ENCODE data around the gene EXOC4.

The EXOC4 gene

DNA sequence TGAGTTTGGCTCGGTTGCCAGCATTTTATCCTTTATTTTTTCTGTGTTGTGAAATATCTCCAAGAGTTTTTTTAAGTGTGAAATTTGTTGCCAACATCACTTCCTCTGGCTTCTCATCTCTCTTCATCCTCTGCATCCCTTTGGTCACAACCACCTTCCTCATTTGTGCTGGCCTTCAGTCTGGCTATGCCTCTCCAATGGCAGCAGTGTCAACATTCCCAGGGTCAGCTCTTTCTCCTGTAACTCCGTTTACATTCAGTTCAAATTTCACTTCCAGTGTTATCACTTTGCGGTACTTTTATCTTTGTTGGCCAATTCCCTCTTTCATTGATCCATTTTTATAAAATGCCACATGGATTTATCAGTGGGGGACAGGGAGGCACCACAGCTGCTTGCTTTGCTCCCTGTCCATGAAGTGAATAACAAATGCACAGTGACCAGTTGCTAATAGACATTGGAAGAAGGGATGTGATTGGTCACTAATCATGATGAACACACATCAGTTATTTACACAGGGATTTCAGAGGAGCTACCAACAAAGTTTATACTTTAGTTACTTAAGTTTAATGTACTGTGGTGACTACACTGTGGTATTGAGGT is 562.8 kb downstream of the EXOC4 start:
- no peak for DNase-seq

DNA sequence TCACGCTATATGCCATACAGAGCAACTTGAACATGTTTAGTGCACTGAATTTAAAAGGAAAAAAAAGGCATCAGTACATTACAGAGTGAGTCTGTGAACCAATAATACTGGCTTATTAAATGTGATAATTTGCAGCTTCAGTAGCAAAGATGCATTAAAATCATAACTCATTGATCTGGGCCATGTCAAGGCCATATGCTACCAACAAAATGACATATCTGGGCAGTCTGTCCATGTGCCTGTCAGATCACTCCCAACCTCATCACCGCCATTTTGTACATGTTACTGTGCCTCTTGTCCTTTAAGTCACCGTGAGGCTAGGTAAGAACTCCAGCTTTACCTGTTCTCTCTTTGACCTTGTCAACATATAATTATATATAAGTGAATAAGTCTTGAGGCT is 566.8 kb downstream of the EXOC4 start:
- no peak for DNase-seq

DNA sequence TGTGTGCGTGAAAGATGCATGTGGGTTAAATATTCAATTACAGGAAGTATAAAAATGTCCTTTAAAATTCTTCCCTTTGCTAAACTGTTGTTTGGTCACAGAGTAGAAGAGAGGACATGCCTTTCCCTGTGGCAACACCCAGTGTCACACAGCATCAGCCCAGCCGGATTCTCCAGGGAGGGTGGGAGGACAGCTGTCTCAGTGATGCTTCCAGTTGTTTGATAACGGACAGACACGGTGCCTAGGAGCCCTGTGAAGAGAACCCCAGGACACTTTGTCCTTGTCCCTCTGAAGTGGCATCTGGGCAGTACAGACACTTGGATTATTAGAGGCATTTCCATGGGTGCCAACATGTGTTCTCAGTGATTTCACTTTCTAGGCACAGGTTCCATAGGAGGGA is 567.7 kb downstream of the EXOC4 start:
- DNase-seq: no peak

- no peak for DNase-seq
These were observed 568.3 kb downstream of the EXOC4 start for GRCh38 chr7:133821171-133821570.

GRCh38 chr7:133822001-133822641 is 569.2 kb downstream of the EXOC4 start:
- no peak for DNase-seq

DNA sequence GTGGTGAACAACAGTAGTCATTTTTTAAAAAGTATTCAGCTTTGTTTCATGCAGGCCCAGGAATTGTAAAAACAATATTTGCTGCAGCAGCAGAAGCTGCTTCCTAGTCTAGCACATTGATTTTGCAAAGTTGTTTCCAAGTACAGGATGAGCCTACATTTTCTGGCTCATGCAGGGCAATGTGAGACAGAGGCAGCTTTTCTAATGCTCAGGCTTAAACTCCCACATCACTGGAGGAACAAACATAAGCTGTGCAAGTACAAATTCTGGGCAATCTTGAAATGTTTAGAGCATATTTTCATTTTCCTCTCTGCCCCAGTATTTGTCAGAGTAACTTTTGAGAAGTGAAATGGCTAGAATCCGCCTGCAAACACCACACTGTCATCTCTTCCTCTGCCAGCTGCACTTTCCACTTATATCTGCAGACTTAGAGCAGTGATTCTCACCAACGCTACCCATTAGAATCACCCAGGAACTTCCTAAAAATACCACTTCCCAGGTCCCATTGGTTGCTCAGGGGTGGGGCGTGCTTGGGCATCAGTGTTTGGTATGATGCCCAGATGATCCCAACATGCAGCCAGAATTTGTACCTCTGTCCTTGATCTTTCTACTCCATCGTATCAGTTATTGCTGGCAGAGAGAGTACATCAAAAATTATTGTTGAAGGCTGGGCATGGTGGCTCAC is 570.1 kb downstream of the EXOC4 start:
- DNase-seq: no peak

DNA sequence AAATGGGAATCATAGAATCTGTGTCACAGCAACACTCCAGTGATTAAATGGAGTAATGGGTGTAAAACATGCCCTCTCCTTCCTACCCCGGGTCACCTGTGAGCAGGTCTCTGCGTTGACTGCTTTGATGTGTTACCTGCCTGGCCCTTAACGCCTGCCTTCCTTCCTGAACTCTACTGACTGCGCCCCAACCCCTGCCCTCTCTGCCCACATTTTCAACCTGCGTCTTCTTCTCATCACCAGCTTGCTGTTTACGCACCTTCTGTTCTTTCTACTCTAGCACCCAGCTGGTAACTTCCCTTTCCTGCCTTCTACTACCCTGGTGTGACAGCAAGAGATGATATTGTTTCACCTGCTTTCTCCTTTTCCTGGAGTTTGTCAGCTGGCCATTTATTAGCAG is 571.3 kb downstream of the EXOC4 start:
- no peak for DNase-seq

DNA sequence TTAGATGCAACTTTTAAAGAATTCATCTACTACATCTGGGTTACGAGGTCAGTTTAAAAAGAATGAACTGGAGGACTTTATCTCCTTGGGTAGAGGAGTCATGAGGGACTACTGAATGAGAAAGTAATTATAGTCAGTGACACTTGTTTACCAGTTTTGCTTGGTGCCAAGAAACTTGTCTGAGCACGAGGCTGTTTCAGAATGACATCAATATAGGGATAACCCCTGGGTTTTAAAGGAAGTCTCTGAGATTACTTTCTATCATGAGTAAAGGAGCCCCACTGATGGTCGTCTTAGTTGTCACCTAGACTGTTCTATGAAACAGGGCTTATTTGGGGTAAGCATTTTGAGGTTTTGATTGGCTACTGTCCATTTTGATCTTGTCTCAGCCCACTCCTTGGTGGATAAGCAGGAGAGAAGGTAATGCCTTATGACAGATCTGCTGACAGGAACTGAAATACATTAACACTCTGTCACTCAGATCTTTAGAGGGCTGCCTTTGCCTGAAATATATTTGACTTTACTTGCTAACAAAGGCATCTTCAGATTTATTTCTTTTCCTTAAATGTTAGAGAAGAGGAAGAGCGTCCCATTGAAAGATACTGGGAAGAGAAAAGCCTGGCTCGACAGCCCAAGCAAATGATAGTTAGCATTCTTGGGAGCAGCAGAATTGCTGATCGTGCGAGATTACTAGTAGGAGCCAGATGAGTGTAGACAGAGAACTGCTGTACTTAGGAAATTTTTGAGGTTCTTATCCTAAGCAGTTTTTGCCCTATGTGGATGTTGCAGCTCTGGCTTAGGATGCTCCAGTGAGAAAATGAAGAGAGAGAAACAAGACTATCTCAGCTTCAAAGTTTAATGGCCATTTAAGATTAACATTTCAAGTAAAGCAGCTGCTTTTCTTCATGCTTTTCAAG is 575.1 kb downstream of the EXOC4 start:
- no peak for DNase-seq

GRCh38 chr7:133828906-133829305 is 576.0 kb downstream of the EXOC4 start:
- no peak for DNase-seq

- no peak for DNase-seq
These were observed 576.5 kb downstream of the EXOC4 start for GRCh38 chr7:133829336-133829897.

DNA sequence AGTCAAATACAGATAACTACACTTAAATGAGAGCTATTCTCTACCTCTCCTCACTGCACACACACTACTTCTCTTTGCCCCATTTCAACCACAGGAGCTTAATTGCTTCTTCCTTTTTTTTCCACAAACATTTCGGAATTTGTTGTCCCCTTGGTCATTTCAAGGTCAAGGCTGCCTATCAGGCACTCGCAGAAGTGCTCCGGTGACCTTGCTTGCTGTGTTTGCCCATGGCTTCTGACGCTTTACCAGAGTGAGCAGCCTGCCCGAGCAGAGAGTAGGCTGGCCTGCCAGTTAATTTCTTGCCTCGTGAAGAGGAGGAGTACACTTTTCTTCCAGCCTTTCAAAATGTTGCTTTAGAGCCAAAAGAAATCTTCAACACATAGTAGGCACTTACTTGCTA is 577.2 kb downstream of the EXOC4 start:
- no peak for DNase-seq

DNA sequence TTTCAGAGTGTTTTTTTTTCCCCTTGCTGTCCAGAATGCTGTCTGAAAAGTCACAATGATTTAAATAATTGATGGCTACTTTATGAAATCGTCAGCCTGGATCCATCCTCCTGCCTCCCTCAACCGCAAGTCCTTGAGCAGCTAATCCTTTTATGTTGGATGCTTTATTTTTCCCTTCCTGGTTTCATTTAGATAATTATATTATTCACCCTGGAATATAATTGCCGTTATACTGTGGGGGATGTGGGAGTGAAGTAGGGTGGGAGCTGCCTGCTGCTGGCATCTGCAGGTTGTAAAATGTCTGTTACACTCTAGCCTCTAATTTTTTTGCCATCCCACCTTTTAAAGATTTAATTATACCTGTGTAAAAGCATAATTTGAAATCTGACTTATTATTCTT is 583.8 kb downstream of the EXOC4 start:
- no peak for DNase-seq

GRCh38 chr7:133837224-133837623 is 584.3 kb downstream of the EXOC4 start:
- no peak for DNase-seq

DNA sequence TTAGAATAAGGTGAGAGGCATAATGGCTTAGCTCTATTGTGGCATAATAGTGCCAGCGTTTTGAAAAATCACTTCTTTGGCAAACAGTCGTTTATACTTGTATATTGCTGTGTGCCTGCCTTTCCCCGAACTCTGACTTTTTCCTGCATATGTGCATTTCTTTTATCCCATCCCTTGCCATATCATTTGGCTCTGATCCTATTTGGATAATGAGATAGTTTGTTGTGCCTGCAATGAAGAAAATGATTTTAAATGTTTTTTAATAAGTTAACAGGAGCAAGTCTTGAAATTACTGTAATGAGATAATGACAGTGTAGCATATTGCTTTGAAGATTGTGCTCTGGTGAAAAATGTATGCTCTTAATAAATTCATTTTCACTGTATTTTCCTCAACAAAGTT is 586.2 kb downstream of the EXOC4 start:
- no peak for DNase-seq

- DNase-seq: no peak
These were observed 590.5 kb downstream of the EXOC4 start for GRCh38 chr7:133843341-133843740.

GRCh38 chr7:133845005-133845404 is 592.1 kb downstream of the EXOC4 start:
- DNase-seq: no peak

GRCh38 chr7:133846203-133846945 is 593.5 kb downstream of the EXOC4 start:
- DNase-seq: no peak

- DNase-seq: no peak
These were observed 597.8 kb downstream of the EXOC4 start for GRCh38 chr7:133850497-133851280.

DNA sequence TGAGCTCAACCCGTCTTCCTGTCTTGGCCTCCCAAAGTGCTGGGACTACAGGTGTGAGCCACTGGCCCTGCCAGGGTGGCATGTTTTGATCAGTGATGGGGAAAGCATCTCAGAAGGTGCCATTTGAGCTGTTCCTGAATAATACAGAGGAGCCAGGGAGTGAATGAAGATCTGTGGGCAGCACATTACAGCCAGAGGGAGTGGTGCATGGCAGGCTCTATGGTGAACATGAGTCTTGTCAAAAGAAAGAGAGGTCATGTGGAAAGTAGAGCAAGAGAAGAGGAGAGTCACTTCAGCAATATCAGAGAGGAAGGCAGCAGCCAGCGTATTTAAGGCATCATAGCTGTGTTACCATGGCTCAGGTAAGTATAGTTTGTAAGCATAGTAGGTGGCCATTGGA is 598.5 kb downstream of the EXOC4 start:
- DNase-seq: no peak

DNA sequence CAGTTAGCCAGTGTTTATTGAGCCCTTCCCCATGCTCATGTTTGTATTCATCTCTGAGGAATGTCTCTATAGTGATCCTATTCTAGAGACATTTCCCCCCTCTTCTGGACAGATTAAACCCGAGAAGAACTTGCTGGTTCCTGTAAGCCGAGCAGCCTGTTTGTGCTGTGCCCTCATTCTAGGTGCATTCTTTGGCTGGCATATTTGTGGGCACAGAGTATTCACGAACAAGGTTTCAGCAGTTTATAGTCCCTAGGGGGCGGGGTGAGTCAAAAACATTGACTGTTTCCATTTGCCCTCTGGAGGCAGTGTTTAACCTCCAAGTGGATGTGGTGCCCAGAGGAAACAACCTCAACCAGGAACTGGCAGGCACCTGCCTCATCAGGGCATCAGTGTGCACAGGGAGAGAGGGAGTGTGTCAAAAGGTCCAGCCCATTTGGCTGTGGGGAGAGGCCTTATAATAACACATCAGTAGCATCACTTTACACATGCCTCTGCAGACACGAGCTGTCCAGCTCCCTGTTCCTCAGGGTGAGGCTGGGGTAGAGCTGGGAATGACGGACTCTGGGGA is 600.9 kb downstream of the EXOC4 start:
- no peak for DNase-seq

GRCh38 chr7:133854739-133855138 is 601.9 kb downstream of the EXOC4 start:
- no peak for DNase-seq
